HepG2 (cell line): ENCODE measurements around the gene CSNK1D. TPM values are rescaled to one million over a fixed set of nuclear protein-coding genes. Genes with fewer than 3 reads are reported as not detected.

Experiments
- ARID5B ChIP-seq: IDR thresholded peaks from 2 replicates; pipeline ENCODE4 v1.4.0; 2020; ENCODE audit warnings: mild to moderate bottlenecking, missing genetic modification reagents
- CENPT ChIP-seq: sonication (generic); formaldehyde crosslinking; IDR thresholded peaks from 2 replicates; pipeline ENCODE4 v1.8.0; 2022; ENCODE audit warnings: low read depth, mild to moderate bottlenecking, moderate library complexity, missing genetic modification reagents
- DPF2 ChIP-seq: sonication (generic); formaldehyde crosslinking; IDR thresholded peaks from 2 replicates; pipeline ENCODE4 v1.4.0; 2020; ENCODE audit warnings: mild to moderate bottlenecking, low read depth, missing genetic modification reagents, borderline replicate concordance
- E2F5 ChIP-seq: sonication (generic); formaldehyde crosslinking; conservative IDR thresholded peaks from 2 replicates; pipeline ENCODE4 v1.4.0; 2020; ENCODE audit warnings: missing genetic modification reagents
- ELF3 ChIP-seq: IDR thresholded peaks from 2 replicates; pipeline ENCODE4 v1.6.1; 2016; ENCODE audit warnings: missing genetic modification reagents, missing compliant biosample characterization
- FIP1L1 ChIP-seq: fragments of 200-400 bp; formaldehyde crosslinking; IDR thresholded peaks from 2 replicates; pipeline ENCODE4 v1.6.1; 2018; ENCODE audit warnings: low read depth, mild to moderate bottlenecking, low read length, moderate library complexity, borderline replicate concordance; ENCODE audit not compliant: insufficient read depth
- JUN ChIP-seq: sonication (generic); formaldehyde crosslinking; IDR thresholded peaks from 2 replicates; pipeline ENCODE4 v1.4.0; 2020; ENCODE audit warnings: mild to moderate bottlenecking, missing genetic modification reagents
- KLF16 ChIP-seq, 2 experiments: sonication (generic) in 1 of 2; formaldehyde crosslinking in 1 of 2; IDR thresholded peaks; 2 replicates each; pipeline versions ENCODE4 v1.6.1 to v1.8.0; 2016 to 2023; ENCODE audit warnings: missing genetic modification reagents in 2 of 2, missing compliant biosample characterization in 1 of 2
- PHF20 ChIP-seq: sonication (generic); formaldehyde crosslinking; IDR thresholded peaks from 2 replicates; pipeline ENCODE4 v1.5.0; 2020; ENCODE audit warnings: mild to moderate bottlenecking, missing genetic modification reagents
- RBM39 ChIP-seq: fragments of 200-400 bp; formaldehyde crosslinking; IDR thresholded peaks from one replicate; pipeline ENCODE4 v1.6.1; 2018; ENCODE audit warnings: antibody characterized with exemption, mild to moderate bottlenecking, low read depth, low read length; ENCODE audit not compliant: poor library complexity, severe bottlenecking
- RFX1 ChIP-seq: fragments of 450-650 bp; IDR thresholded peaks from 2 replicates; pipeline ENCODE4 v1.6.1; 2017
- RFX5 ChIP-seq: IDR thresholded peaks from 2 replicates; pipeline ENCODE4 v1.6.1; 2011; ENCODE audit warnings: low read depth, low read length, improper control_type of control experiment
- SRY ChIP-seq: sonication (generic); formaldehyde crosslinking; IDR thresholded peaks from 2 replicates; pipeline ENCODE4 v1.8.0; 2022; ENCODE audit warnings: mild to moderate bottlenecking, missing genetic modification reagents
- TOE1 ChIP-seq: sonication (generic); formaldehyde crosslinking; IDR thresholded peaks from 2 replicates; pipeline ENCODE4 v1.4.0; 2020; ENCODE audit warnings: mild to moderate bottlenecking, missing genetic modification reagents
- ZBTB1 ChIP-seq: sonication (generic); formaldehyde crosslinking; IDR thresholded peaks from 2 replicates; pipeline ENCODE4 v1.4.0; 2020; ENCODE audit warnings: missing genetic modification reagents, borderline replicate concordance
- ZBTB14 ChIP-seq: sonication (generic); formaldehyde crosslinking; IDR thresholded peaks from 2 replicates; pipeline ENCODE4 v1.4.0; 2020; ENCODE audit warnings: missing genetic modification reagents
- ZFP62 ChIP-seq: sonication (generic); formaldehyde crosslinking; IDR thresholded peaks from 2 replicates; pipeline ENCODE4 v1.4.0; 2020; ENCODE audit warnings: missing genetic modification reagents
- ZFP90 ChIP-seq: sonication (generic); formaldehyde crosslinking; IDR thresholded peaks from 2 replicates; pipeline ENCODE4 v1.8.0; 2022; ENCODE audit warnings: missing genetic modification reagents, mild to moderate bottlenecking, inconsistent platforms, borderline replicate concordance
- ZKSCAN5 ChIP-seq: sonication (generic); formaldehyde crosslinking; IDR thresholded peaks from 2 replicates; pipeline ENCODE4 v1.5.1; 2020; ENCODE audit warnings: mild to moderate bottlenecking, missing genetic modification reagents
- ZNF549 ChIP-seq: sonication (generic); formaldehyde crosslinking; IDR thresholded peaks from 2 replicates; pipeline ENCODE4 v1.5.0; 2020; ENCODE audit warnings: missing genetic modification reagents
- ZNF672 ChIP-seq: sonication (generic); formaldehyde crosslinking; IDR thresholded peaks from 2 replicates; pipeline ENCODE4 v1.8.1; 2022; ENCODE audit warnings: missing genetic modification reagents
- ZNF737 ChIP-seq: sonication (generic); formaldehyde crosslinking; IDR thresholded peaks from 2 replicates; pipeline ENCODE4 v1.5.0; 2020; ENCODE audit warnings: missing genetic modification reagents, mild to moderate bottlenecking, borderline replicate concordance
- polyA plus RNA-seq, 8 experiments: library from polyadenylated mRNA; depleted of rRNA in 3 of 8; stranded (reverse) in 7 of 8; unstranded in 1 of 8; fragments of >200 nt; fragmentation: Illumina TruSeq in 4 of 8; extraction: Trizol in 4 of 8; gene quantifications; 2 replicates each; pipeline versions ENCODE4 v1.2.1 to v1.2.3, GENCODE V29; 2011 to 2016; ENCODE audit warnings: low read depth in 4 of 8, missing spikeins in 1 of 8, mixed read lengths in 1 of 8; ENCODE audit not compliant: insufficient read depth in 1 of 8
- total RNA-seq, 5 experiments: library from RNA; depleted of rRNA; stranded (reverse); fragments of >200 nt; fragmentation: Illumina TruSeq; extraction: Trizol; gene quantifications; 2 replicates each; pipeline ENCODE4 v1.2.3, GENCODE V29; 2016; ENCODE audit warnings: low read depth in 1 of 5
- TF ChIP-seq, protein P1 (sequence below): sonication (generic); formaldehyde crosslinking; IDR thresholded peaks from 2 replicates; pipeline ENCODE4 v1.5.0; 2020; ENCODE audit warnings: missing genetic modification reagents

The CSNK1D gene
- total and polyA plus RNA-seq, 2 of the 13 experiments (the other 11 are each of a cell fraction or from before 2014, with no cell fraction given): 31.5 to 128 TPM

DNA sequence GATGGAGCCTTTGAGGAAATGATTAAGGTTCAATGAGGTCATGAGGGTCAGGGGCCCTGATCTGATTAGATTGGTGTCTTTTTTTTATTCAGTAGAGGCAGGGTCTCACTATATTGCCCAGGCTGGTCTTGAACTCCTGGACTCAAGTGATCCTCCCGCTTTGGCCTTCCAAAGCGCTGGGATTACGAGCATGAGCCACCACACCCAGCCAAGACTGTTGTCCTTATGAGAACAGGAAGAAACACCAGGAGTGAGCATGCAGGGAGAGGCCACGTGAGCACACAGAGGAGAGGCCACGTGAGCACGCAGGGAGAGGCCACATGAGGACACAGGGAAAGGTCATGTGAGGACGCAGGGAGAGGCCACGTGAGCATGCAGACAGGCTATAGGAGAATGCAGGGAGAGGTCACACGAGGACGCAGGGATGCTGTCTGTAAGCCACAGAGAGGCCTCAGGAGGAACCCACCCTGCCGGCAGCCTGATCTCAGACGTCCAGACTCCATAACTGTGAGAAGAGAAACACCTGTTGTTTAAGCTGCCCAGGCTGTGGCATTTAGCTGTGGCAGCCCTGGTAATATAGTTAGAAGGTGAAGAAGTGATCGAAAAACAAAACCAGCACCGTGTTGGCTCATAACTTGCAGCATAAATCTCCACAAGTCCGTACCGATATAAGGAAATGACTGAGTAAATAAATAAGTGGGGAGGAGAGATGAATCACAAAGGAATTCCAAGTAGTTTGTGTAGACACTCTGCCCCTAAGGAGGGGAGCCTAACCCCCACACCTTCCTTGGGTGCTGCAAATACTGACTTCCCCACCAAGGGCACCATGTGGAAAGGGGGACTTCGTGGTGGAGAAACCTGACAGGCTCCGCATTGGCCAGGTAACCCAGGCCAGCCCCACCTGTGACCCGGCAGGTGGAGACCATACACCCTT is 14.6 kb upstream of the CSNK1D start (continued):
- TF ChIP-seq RFX5: no peak
- TF ChIP-seq ZFP90 (CRISPR knock-in tag): peak; percentile 71
- TF ChIP-seq KLF16 (CRISPR knock-in tag; IDR thresholded peaks at IDR 0.05): peak; percentile 26 to 97; a peak in 2 of 4 replicates
- TF ChIP-seq ARID5B (CRISPR knock-in tag): peak; percentile 95
- no peak for TF ChIP-seq ZNF737 (CRISPR knock-in tag)
- no peak for TF ChIP-seq RFX1
- no peak for TF ChIP-seq FIP1L1
- TF ChIP-seq JUN (CRISPR knock-in tag): peak; percentile 92
- TF ChIP-seq, protein P1, sequence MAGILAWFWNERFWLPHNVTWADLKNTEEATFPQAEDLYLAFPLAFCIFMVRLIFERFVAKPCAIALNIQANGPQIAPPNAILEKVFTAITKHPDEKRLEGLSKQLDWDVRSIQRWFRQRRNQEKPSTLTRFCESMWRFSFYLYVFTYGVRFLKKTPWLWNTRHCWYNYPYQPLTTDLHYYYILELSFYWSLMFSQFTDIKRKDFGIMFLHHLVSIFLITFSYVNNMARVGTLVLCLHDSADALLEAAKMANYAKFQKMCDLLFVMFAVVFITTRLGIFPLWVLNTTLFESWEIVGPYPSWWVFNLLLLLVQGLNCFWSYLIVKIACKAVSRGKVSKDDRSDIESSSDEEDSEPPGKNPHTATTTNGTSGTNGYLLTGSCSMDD (CRISPR knock-in tag): no peak
- TF ChIP-seq ZFP62: no peak
- TF ChIP-seq ZNF549 (CRISPR knock-in tag): no peak
- no peak for TF ChIP-seq SRY (CRISPR knock-in tag)
- no peak for TF ChIP-seq E2F5 (CRISPR knock-in tag)
- no peak for TF ChIP-seq ZKSCAN5 (CRISPR knock-in tag)
- no peak for TF ChIP-seq ZBTB14
- 0 out of 2 replicates have a peak, but pooled peaks have one; percentile 43 for TF ChIP-seq ZNF672 (CRISPR knock-in tag)
- TF ChIP-seq ZBTB1: no peak
- 0 out of 2 replicates have a peak, but pooled peaks have one; percentile 49 for TF ChIP-seq TOE1 (CRISPR knock-in tag)
- TF ChIP-seq PHF20 (CRISPR knock-in tag): peak; percentile 87
- TF ChIP-seq CENPT (CRISPR knock-in tag): 0 out of 2 replicates have a peak, but pooled peaks have one; percentile 31
- no peak for TF ChIP-seq RBM39
- peak; percentile 73 for TF ChIP-seq DPF2 (CRISPR knock-in tag)
- TF ChIP-seq ELF3 (CRISPR knock-in tag): peak; percentile 95
